Measurements from ENCODE around the gene RHEB.

RHEB gene

DNA sequence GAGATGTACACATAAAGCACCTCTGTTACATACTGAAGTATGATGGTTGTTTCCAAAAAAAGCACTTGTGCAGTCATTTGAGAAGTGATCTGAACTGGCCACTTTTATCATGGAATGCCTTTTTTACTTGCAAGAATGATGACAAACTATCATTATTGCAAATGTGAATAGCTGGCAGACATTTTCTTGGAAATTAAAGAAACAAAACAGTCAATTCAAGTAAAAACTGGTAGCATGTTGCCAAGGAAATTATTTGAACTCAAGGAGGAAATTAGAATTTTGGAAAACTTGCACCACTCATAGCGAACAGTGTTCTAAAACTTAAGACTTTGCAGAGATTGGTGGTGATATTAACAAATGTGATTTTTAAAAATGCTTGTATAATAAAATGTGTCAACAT is 6.6 kb downstream of the RHEB start:
- H3K36me3 ChIP-seq (ENCODE audit: insufficient read depth), result no peaks in the 10 kb centered on the region; the same call in 1 of the 2 replicates
- H3K9ac ChIP-seq, result no peak overlapping the region
- no peaks in the 10 kb centered on the region for H3K27me3 ChIP-seq (ENCODE audit: insufficient read depth, low read depth)
- H3K4me2 ChIP-seq, result no peak overlapping the region
- no peak overlapping the region for H3K27ac ChIP-seq
- H3K4me3 ChIP-seq (IDR thresholded peaks at IDR 0.05; ENCODE audit: insufficient read depth, low read depth, low read length), result no peak overlapping the region
- H3K4me1 ChIP-seq (ENCODE audit: low read depth, poor library complexity, severe bottlenecking), result peaks cover 84% of the 10 kb centered on the region
- TF ChIP-seq, protein P1, sequence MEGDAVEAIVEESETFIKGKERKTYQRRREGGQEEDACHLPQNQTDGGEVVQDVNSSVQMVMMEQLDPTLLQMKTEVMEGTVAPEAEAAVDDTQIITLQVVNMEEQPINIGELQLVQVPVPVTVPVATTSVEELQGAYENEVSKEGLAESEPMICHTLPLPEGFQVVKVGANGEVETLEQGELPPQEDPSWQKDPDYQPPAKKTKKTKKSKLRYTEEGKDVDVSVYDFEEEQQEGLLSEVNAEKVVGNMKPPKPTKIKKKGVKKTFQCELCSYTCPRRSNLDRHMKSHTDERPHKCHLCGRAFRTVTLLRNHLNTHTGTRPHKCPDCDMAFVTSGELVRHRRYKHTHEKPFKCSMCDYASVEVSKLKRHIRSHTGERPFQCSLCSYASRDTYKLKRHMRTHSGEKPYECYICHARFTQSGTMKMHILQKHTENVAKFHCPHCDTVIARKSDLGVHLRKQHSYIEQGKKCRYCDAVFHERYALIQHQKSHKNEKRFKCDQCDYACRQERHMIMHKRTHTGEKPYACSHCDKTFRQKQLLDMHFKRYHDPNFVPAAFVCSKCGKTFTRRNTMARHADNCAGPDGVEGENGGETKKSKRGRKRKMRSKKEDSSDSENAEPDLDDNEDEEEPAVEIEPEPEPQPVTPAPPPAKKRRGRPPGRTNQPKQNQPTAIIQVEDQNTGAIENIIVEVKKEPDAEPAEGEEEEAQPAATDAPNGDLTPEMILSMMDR (conservative IDR thresholded peaks at IDR 0.05; ENCODE audit: low read depth, low read length), result no peak
- peaks cover 98% of the 10 kb centered on the region for H4K20me1 ChIP-seq (ENCODE audit: insufficient read depth)
- H3K79me2 ChIP-seq (ENCODE audit: insufficient read depth, low read depth), result peaks cover 100% of the 10 kb centered on the region
- H2AFZ ChIP-seq (ENCODE audit: low read depth), result no peak overlapping the region

- Histone ChIP-seq H2AFZ (ENCODE audit: low read depth) (no peak overlapping the region), H4K20me1 (ENCODE audit: insufficient read depth) (peaks cover 98% of the 10 kb centered on the region), H3K36me3 (ENCODE audit: insufficient read depth) (no peaks in the 10 kb centered on the region; the same call in 1 of the 2 replicates), H3K27me3 (ENCODE audit: insufficient read depth, low read depth) (no peaks in the 10 kb centered on the region), H3K4me2 (no peak overlapping the region), H3K27ac (no peak overlapping the region), H3K4me3 (IDR thresholded peaks at IDR 0.05; ENCODE audit: insufficient read depth, low read depth, low read length) (no peak overlapping the region), H3K79me2 (ENCODE audit: insufficient read depth, low read depth) (peaks cover 100% of the 10 kb centered on the region), H3K4me1 (ENCODE audit: low read depth, poor library complexity, severe bottlenecking) (peaks cover 91% of the 10 kb centered on the region), H3K9ac (no peak overlapping the region)
- TF ChIP-seq, protein P1 (conservative IDR thresholded peaks at IDR 0.05; ENCODE audit: low read depth, low read length), result no peak
Measured at GRCh38 chr7:151512353-151512752, 7.3 kb downstream of the RHEB start.

DNA sequence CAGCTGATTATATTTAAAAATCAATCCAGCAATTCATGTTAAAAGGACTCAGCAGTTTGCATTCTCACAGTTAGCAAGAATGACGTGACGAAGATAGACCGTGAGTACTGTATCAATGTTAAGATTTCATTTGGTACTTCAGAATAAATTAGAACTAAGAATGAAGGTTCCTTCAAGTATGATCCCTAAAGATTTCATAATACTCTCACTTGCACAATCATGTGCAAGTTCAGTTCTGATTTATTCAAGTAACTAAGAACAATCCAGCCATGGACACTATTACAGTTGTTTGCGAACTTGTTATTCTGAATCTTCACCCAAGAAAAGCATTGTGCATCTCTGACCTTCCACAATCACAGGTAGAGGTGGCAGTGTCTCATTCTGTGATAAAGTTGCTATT is 7.7 kb downstream of the RHEB start:
- TF ChIP-seq, protein P1 (conservative IDR thresholded peaks at IDR 0.05; ENCODE audit: low read depth, low read length), result no peak
- no peaks in the 10 kb centered on the region for H3K27me3 ChIP-seq (ENCODE audit: insufficient read depth, low read depth)
- H3K36me3 ChIP-seq (ENCODE audit: insufficient read depth), result no peaks in the 10 kb centered on the region; the same call in 1 of the 2 replicates
- peaks cover 100% of the 10 kb centered on the region for H3K79me2 ChIP-seq (ENCODE audit: insufficient read depth, low read depth)
- no peak overlapping the region for H3K4me2 ChIP-seq
- H2AFZ ChIP-seq (ENCODE audit: low read depth), result no peak overlapping the region
- no peak overlapping the region for H3K9ac ChIP-seq
- no peak overlapping the region for H3K4me3 ChIP-seq (IDR thresholded peaks at IDR 0.05; ENCODE audit: insufficient read depth, low read depth, low read length)
- H4K20me1 ChIP-seq (ENCODE audit: insufficient read depth), result peaks cover 98% of the 10 kb centered on the region
- peaks cover 91% of the 10 kb centered on the region for H3K4me1 ChIP-seq (ENCODE audit: low read depth, poor library complexity, severe bottlenecking)
- no peak overlapping the region for H3K27ac ChIP-seq

GRCh38 chr7:151511270-151511669 is 8.4 kb downstream of the RHEB start:
- Histone ChIP-seq H4K20me1 (ENCODE audit: insufficient read depth) (peaks cover 100% of the 10 kb centered on the region), H3K27me3 (ENCODE audit: insufficient read depth, low read depth) (no peaks in the 10 kb centered on the region), H3K4me1 (ENCODE audit: low read depth, poor library complexity, severe bottlenecking) (peaks cover 91% of the 10 kb centered on the region), H3K9ac (no peak overlapping the region), H3K27ac (no peak overlapping the region), H3K4me2 (no peak overlapping the region), H3K79me2 (ENCODE audit: insufficient read depth, low read depth) (peaks cover 100% of the 10 kb centered on the region), H3K36me3 (ENCODE audit: insufficient read depth) (no peaks in the 10 kb centered on the region; the same call in 1 of the 2 replicates), H2AFZ (ENCODE audit: low read depth) (no peak overlapping the region), H3K4me3 (IDR thresholded peaks at IDR 0.05; ENCODE audit: insufficient read depth, low read depth, low read length) (no peak overlapping the region)
- TF ChIP-seq, protein P1 (conservative IDR thresholded peaks at IDR 0.05; ENCODE audit: low read depth, low read length), result no peak
